ENCODE data around the gene FBRSL1. TPM values are rescaled to one million over a fixed set of nuclear protein-coding genes. Genes with fewer than 3 reads are reported as not detected.

FBRSL1 gene
- total RNA-seq, 1 experiment from 2014 or later, result 12.6 TPM

DNA sequence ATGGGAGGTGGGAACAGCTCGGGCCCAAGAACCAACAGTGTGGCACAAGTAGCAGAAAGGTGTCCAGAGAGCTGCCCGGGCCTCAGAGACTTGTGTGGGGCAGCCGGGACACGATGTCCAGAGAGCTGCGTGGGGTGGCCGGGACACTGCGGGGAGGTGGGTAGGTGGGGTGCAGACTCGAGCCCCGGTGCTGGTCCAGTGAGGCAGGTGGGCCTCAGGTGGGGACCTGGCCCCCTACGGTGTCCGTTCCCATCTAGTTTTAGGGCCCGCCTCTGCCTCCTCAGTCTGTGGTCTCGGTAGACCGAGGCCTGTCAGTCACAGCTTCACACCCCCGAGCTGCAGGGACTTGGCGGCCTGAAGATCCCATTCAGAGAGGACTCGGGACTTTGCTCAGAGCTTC, 6.3 kb upstream of the FBRSL1 start:
- no peak for DNase-seq (ENCODE audit: low spot score)

DNA sequence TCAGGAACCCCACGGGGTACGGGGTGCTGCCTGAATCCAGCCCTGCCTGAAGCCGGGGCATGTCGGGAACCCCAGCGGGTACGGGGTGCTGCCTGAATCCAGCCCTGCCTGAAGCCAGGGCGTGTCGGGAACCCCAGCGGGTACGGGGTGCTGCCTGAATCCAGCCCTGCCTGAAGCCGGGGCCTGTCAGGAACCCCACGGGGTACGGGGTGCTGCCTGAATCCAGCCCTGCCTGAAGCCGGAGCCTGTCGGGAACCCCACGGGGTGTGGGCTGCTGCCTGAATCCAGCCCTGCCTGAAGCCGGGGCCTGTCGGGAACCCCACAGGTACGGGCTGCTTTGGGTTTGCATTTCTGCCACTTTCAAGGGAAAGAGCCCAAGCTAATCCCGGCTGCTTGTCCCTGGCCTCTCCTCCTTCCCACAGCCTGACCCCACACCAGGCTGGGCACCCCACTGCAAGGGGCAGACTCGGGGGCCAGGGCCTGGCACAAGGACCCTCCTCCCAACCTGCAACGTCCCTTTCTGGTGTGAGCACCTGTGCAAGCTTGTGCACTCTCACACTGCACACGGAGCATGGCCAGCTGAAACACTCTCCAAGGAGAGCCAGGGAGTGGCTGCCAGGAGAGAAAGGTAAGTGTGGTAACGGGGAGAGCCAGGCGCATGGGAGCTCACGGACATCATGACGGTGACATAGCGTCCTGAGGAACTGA, 5.6 kb upstream of the FBRSL1 start:
- no peak for DNase-seq (ENCODE audit: low spot score)

DNA sequence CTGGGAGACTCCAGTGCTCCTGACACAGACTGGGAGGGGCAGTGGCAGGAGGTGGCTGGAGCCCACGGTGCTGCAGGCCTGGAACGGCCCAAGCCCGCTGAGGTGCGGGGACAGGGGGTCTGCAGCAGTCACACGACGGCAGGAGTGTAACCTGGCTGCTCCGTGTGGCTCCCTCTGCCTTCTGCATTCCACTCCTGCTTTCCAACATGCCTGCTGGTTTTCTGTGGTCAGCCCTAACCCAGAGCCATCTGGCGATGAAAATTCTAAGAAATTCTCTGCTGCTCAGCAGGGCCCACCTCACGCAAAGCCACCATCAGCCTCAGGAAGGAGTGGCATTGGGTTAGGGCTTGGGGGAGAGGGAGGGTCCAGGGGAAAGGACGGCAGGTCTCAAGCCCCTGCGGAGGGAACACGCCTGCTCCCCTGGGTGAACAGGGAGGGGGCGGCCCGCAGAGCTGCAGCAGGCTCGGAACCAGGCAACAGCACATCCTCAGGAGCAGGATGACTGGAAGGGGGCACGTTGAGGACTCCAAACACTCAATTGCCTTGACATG, 5.0 kb upstream of the FBRSL1 start:
- DNase-seq (ENCODE audit: low spot score), result no peak

DNA sequence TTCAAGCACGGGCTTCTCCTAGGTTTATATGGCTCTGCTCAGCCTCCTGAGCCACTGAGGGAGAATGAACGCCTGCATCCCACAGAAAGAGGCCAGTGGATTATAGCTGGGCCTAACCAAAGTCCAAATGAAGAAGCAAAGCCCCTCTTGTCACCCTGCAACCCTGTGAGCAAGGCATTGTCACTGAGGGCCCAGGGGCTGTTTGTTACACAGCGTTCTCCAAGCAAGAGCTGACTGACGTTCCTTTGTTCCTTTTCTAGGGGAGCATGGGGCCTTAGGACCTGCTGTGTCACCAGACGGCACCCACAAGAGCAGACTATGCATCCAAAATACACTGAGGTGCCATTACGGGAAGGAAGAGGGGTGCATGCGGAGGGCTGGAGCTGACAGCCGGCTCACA, 4.3 kb upstream of the FBRSL1 start:
- no peak for DNase-seq (ENCODE audit: low spot score)

DNA sequence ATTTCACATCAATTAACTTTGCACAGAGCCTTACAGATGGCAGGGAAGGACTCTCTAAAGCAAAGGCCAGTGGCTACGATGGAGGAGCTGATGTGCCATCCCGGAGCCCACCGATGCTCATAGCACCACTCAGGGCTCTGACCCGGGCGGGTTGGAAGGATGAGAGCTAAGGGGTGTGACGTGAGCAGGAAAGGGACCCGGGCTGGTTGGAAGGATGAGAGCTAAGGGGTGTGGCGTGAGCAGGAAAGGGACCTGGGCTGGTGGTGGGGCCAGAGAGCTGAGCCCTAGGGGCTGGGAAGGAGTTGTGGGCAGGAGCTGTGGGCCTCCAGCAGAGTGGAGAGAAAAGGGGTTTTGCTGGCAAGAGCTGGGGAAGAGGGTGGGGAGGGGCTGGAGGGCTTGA, 3.8 kb upstream of the FBRSL1 start:
- DNase-seq (ENCODE audit: low spot score), result no peak

DNA sequence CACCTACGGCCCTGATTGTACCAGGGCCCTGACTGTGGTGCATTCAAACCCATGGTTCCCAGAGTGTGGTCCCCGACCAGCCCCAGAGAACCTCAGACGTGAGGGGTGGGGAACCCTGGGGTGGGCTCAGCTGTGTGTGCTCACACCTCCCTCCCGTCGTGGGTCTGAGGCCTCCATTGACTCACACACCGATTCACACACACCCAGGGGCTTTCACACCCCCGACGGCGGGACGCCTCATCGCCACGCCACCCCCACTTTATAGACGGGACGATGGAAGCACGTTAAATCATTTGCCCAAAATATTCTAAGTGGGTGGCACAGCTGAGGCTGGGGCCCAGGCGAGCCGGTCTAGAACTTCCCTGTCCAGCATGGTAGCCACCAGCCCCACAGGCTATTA, 3.4 kb upstream of the FBRSL1 start:
- DNase-seq (ENCODE audit: low spot score), result no peak

DNA sequence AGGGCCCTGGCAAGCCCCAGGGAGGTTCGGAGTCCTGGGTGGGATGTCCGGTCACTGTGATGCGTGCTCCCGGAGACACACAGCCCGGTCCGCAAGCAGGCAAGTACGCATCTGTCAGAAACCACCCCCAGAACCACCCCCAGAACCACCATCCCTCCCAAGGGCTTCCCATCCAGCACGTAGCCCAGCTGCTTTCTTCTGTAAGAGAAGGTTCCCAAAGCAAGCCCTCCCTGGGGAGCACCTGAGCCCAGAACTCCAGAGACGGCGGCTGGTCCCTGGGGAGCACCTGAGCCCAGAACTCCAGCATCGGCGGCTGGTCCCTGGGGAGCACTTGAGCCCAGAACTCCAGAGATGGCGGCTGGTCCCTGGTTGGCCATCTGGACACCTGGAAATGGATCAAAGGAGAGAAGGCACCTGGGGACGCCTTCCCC, 2.6 kb upstream of the FBRSL1 start:
- DNase-seq (ENCODE audit: low spot score), result no peak

DNA sequence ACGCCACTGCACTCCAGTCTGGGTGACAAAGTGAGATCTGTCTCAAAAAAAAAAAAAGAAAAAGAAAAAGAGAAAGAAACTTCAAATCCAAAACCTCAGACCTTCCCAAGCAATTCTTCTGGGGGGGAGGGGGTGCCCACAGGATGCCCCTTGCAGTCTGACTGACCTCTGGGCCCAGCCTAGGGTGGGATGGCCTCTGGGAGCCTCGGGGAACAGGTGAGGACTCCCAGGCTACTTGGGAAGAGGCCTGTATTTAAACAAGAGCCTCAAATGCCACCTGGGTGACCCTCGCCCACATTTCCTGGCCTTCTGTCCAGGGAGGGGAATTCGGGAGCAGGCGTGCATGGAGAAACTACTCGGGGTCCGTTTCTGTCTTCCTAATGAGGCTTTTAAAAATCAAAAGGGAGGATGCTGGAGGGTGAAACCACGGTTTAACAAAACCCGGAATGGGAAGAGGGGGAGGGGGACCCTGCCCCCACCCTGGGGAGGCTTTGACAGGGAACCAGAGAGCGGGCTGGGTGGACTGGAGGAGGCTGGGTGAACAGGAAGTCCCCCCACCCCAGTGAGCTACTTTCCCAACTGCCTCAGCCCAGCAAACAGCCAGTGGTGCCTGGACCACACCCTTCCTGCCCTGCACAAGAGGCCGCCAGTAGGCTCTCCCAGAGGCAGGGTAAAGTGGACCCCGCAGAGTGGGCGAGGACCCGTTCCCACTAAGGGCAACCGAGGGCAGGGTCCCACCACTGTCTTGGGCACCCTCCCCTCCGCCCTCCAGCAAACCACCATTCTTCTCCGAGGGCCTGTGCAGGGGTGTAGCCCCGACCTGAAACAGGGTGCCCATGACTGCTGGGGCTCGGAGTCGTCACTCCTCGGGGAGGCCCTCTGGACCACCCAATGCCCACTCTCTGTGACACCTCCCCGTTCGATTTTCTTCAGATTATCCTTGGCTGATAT, 1.5 kb upstream of the FBRSL1 start:
- peak; percentile 12 for DNase-seq (ENCODE audit: low spot score)

DNA sequence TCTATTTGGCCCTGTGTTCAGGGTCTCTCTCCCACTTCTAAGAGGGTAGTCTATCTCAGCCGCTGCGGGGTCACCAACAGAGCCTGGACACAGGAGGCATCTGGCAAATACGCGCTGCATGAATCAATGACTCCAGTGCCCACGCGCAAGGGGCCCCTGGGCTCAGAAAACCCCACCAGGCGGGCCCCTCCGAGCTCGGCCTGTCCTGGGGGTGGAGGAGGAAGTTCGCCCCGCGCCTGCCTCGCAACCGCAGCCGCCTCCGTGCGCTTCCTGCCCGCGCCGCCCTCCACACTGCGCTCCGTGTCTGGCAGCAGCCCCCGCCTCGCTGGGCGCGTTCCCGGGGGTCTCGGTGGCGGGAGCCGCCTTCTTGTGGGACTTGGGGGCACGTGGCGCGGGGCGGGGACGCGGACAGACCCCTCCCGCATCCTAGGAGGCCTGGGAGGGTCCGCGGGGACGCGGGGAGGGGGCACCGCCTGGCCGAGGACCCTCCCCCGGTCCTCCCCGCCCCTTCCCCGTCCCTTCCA, 811 bp upstream of the FBRSL1 start:
- DNase-seq (ENCODE audit: low spot score), result no peak

DNA sequence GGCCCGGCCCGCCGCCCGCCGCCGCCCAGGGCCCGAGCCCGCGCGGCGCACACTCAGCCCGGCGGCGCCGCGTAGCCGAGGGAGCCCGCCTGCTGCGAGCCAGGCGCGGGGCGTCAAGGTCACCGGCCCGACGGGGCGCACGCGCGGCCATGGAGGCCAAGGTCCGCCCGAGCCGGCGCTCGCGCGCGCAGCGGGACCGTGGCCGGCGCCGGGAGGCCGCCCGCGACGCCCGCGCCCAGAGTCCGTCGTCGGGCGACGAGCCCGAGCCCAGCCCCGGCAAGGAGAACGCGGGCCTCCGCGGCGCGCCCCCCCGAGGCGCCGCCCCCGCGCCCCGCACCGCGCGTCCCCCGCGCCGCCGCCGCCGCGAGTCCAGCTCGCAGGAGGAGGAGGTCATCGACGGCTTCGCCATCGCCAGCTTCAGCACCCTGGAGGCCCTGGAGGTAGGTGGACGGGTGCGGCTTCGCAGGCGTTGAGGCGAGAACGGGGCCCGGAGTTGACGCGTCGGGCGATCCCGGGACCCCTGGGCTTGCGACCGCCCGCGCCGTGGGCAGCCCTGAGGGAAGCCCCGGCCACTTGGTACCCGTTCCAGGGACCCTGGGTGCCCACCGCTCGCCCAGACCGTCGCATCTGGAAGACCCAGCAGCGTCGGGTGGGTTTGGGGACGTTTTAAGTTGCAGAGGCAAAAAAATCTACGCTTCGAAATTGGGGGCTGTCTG, 629 bp downstream of the FBRSL1 start:
- no peak for DNase-seq (ENCODE audit: low spot score)

DNA sequence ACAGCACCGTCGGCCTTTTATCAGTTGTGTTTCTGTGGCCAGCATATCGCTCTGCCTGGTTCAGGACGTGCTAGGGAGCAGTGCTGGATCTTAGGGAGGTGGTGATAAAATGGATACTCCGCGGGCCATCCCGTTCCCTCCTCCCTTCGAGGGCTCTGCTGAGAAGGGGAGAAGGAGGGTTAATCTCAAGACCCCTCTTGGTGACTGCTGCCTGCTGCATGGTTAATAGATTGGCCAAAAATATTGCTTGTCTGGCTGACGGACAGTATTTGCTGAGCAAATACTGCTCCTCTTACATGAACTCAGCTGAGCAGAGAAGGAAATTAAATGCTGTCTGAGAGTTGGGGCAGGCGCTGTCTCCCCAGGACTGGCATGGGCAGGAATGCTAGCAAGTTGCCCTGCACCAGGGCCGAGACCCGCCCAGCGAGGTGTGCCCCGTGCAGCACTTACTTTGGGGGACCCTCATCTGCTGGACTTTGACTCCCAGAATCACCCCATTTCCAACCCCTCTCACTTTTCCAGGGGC, 1.2 kb downstream of the FBRSL1 start:
- no peak for DNase-seq (ENCODE audit: low spot score)

DNA sequence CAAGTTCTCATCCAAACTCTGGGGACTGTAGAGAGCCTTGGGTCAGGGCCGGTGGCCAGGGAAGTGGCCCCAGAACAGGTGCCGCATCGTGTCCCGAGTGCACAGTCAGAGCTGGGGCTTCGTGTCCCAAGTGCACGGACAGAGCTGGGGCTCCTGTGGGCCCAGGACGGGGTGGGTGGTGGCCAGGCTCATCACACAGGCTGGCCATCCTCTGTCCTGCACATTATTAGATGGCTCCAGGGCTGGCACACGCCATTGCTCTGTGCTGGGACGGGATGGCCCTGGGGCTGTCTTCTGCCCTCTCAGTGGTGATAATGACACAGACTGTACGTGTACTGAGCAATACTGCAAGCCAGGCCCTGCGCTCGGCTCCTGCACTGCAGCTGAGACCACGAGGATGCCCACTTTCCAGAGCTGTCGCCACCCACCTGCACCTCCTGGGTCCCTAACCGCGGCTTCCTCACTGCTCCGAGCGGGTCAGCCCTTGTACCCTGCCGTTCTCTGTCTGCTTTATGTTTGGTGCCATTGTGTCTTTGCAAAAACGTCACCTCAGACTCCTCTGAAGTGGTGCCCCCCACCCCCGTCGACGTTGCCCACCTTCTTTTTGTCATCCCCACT, 1.9 kb downstream of the FBRSL1 start:
- DNase-seq (ENCODE audit: low spot score), result no peak

DNA sequence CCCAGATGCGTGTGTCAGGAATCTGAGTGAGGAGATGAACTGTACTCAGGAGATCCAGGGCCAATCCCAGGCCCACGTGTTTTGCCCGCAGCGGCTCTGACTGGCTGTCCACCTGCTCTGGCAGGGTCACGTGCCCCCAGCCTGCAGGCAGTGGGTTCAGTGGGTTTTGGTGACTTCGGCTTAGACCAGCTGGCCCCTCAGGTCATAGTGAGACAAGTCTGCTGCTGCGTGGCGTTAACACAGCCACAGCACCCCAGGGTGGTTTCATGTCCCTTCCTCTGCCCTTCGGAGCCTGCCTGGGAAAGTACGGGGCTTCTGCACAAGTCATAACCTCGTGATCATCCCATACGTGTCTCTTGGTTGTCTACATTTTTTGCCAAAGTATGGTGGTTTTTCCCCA, 2.6 kb downstream of the FBRSL1 start:
- DNase-seq (ENCODE audit: low spot score), result no peak

DNA sequence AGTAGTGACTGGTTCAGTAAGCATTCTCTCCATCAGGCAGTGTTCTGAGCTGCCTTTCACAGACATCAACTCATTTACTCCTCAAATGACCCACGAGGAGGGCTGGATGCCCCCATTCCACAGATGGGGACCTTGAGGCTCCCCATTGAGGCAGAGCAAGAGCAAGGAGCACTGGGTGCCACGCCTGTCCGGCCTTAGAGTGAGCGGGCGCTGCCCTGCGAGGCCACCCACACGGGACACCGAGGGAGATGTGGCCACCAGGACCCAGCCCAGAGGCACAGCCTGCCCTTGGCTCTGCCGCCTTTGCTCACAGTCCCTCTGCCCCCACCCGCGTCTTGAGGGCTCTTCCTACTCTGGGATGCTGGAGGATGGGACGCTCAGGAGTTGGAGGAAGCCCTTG, 3.0 kb downstream of the FBRSL1 start:
- no peak for DNase-seq (ENCODE audit: low spot score)

DNA sequence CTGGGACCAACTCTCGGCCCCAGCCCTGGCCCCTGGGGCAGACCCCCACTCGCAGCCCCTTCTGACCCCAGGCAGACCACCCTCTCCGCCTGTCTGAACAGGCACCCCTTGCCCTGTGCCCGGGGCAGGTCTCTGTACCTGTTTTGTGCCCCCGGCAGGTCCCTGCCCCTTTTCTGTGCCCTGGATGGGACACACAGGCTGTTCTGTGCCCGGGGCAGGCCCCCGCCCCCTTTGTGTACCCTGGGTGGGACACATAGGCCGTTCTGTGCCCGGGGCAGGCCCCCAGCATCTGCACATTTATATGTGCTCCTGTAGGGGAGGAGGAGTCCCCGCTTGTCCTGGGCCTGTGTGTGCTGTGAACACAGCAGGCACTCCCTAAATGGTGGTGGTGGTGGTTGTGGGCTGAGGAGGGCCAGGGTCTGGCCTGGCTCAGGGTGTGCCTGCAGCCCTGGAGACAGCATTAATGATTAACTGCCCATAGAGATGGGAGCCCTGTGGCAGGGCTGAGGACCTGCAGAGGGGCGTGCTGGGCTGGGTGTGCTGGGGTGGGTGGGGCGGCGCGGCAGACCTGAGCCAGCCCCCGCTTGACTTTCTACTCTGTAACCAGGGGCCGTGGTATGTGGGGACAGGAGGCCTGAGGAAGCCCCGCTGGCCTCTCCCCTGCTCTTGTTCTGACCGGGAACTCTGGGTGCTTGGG, 3.7 kb downstream of the FBRSL1 start:
- no peak for DNase-seq (ENCODE audit: low spot score)

DNA sequence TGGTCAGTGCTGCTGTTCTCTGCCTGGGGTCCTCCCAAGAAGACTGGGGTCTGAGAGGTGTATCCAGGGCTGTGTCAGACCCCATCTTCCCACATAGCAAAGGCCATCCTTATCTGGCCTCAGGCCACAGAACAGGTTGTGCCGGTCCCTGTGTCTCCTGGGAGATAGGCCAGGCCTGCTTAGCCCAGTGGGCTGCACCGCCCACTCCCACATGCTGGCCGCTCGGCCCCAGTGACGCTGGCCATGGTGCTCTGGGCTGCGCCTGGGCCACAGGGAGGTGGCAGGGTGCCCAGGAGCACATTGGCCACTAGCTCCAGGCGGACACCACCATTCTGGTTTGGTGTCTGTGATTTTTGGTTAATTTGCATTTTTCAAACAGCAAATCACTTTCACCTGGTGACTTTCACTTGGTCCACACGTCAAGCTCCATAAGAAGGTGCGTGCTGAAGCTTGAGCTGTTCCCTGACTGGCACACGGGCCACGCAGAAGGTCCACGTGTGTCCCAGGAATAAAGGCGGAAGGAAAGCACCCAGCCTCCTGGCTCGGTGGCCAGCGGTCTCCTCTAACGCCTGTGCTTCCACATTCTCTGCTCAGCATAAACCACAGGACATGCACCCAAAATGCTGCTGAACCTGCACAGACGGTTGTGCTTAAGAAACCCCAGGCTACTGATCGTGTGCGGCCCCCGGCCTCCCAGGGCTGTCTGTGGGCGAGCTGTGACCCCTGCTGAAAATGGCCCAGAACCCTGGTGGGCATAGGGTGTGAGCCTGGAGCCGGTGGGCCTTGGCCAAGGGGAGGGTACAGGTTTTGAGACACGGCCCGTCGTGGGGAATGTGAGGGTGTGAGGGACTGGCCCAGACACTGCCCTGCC, 4.6 kb downstream of the FBRSL1 start:
- DNase-seq (ENCODE audit: low spot score), result no peak

DNA sequence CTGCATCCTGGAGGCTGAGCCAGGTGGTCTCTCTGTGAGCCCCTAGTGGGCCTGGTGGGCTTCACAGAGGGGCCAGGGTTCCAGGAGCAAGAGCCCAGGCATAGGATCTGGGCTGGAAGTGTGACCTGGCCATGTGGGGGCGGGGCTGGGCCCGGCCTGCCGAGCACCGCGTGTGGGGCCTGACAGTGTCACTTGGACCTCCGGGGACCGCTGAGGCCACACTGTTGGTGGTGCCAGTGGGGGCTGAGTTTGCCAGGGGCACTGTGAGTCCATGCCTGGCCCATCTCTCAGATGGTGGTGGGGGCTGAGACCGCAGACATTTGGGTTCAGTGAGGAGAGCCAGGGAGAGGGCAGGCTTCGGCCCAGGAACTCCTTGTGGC, 5.2 kb downstream of the FBRSL1 start:
- no peak for DNase-seq (ENCODE audit: low spot score)

DNA sequence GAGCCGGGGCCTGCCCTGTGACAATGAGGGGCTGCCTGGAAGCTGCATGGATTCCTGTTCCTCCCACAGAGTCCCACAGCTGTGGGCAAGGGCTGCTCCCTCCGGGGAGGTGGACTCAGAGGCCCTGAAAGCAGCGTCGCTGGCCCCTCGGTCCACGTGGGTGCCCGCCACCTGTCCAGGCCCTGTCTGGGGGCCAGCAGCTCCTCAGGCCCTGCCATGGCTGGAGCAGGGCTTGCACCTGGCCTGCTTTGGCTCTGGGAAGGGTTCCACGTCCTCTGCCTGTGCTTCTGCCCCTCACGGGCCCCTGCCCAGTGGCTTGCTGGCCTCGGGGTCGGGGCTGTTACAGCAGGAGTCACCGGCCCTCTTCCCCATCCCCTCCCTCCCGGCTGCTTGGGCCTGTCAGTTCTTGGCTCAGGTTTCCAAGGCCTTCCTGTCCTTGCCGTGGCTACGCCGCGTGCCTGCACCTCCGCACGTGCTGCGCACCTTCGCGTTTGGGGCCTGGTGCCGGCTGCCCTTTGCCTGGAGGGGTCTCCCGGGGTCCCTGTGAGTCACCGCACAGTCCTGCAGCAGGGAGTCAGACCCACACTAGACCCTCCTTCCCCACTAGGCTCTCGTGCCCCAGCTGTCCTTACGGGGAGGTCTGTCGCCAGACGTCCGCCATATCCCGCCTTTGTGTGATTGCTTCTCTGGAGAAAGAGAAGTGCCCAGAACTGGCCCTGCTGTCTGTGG, 5.8 kb downstream of the FBRSL1 start:
- DNase-seq (ENCODE audit: low spot score), result no peak

DNA sequence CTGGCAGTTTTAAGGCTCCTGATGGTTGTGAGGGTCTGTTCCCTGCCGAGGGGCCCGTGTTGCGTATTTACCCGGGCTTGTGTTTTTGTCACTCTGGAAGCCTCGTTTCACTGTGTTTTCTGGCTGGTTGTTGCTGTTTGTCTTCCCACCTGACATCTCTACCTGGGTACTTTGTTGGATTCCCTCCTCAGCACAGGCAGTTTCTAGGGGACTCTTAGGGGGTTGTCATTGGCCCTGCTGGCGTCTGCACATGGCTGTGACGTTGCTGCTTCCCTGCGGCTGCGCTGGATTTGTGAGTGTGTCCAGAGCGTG, 6.4 kb downstream of the FBRSL1 start:
- no peak for DNase-seq (ENCODE audit: low spot score)

Measured in A172 (cell line).